PC-9 (cell line): Measurements from ENCODE around the gene PSKH1. TPM values are rescaled to one million over a fixed set of nuclear protein-coding genes. Genes with fewer than 3 reads are reported as not detected.

ENCODE experiments used
- BruUV-seq: library from RNA; stranded (reverse); fragments of 400-500 nt; replicated peaks from 2 replicates; lab custom pipeline; 2021; lab: Mats Ljungman, UMichigan
- CTCF ChIA-PET: fragments of 300-600 bp; sonication (Branson Sonifier 250); formaldehyde crosslinking; loops from one replicate; lab custom pipeline; 2022; ENCODE audit warnings: antibody characterized with exemption; lab: Charles Lee
- POLR2A ChIA-PET: fragments of 300-600 bp; sonication (Branson Sonifier 250); formaldehyde crosslinking; loops from one replicate; lab custom pipeline; 2022; ENCODE audit warnings: antibody characterized with exemption; ENCODE audit not compliant: unreplicated experiment; lab: Charles Lee
- DNase-seq, 2 experiments: peaks; one replicate each; pipeline versions ENCODE4 v3.0.0 to v3.0.0-alpha.2; 2015 to 2022; ENCODE audit warnings: mixed read lengths in 1 of 2
- H2AFZ ChIP-seq: fragments of 200-600 bp; sonication (generic); 2 replicates; pipeline ENCODE4 v1.8.1; 2017; ENCODE audit warnings: antibody characterized with exemption
- H3F3A ChIP-seq: fragments of 200-600 bp; sonication (generic); 2 replicates; pipeline ENCODE4 v1.8.1; 2017; ENCODE audit warnings: antibody characterized with exemption, mild to moderate bottlenecking, low read depth; ENCODE audit not compliant: insufficient read depth
- H3K27ac ChIP-seq: fragments of 200-600 bp; sonication (generic); 2 replicates; pipeline ENCODE4 v1.6.1; 2016; ENCODE audit warnings: mixed run types
- H3K27me3 ChIP-seq: fragments of 200-600 bp; sonication (generic); 2 replicates; pipeline ENCODE4 v1.6.1; 2016; ENCODE audit warnings: low read depth, mixed run types; ENCODE audit not compliant: insufficient read depth
- H3K36me3 ChIP-seq: fragments of 200-600 bp; sonication (generic); 2 replicates; pipeline ENCODE4 v1.6.1; 2016; ENCODE audit warnings: low read depth, mixed run types
- H3K4me1 ChIP-seq: fragments of 200-600 bp; sonication (generic); replicated peaks from 2 replicates; pipeline ENCODE4 v1.6.1; 2016; ENCODE audit warnings: mixed run types; ENCODE audit not compliant: insufficient read depth
- H3K4me2 ChIP-seq: fragments of 200-600 bp; sonication (generic); 2 replicates; pipeline ENCODE4 v1.6.1; 2017; ENCODE audit warnings: mixed run types
- H3K4me3 ChIP-seq: fragments of 200-600 bp; sonication (generic); 2 replicates; pipeline ENCODE4 v1.6.1; 2016; ENCODE audit warnings: mixed run types
- H3K79me2 ChIP-seq: fragments of 200-600 bp; sonication (generic); 2 replicates; pipeline ENCODE4 v1.6.1; 2017; ENCODE audit warnings: low read depth, mixed run types
- H3K9me2 ChIP-seq: fragments of 200-600 bp; sonication (generic); 2 replicates; pipeline ENCODE4 v1.8.1; 2017; ENCODE audit warnings: mild to moderate bottlenecking; ENCODE audit not compliant: insufficient read depth
- H3K9me3 ChIP-seq: fragments of 200-600 bp; sonication (generic); 2 replicates; pipeline ENCODE4 v1.8.1; 2016; ENCODE audit warnings: low read depth; ENCODE audit not compliant: insufficient read depth
- H4K20me1 ChIP-seq: fragments of 200-600 bp; sonication (generic); 2 replicates; pipeline ENCODE4 v1.8.1; 2017; ENCODE audit not compliant: insufficient read depth
- CTCF ChIP-seq: fragments of 200-600 bp; sonication (generic); conservative IDR thresholded peaks from 2 replicates; pipeline ENCODE4 v1.6.1; 2017; ENCODE audit warnings: mixed run types, antibody characterized with exemption, mild to moderate bottlenecking, moderate library complexity
- EZH2 ChIP-seq: fragments of 200-600 bp; sonication (generic); IDR thresholded peaks from 2 replicates; pipeline ENCODE4 v1.8.0; 2017; ENCODE audit warnings: antibody characterized with exemption, low read depth
- intact Hi-C: fragments of 100-400 bp; cut with micrococcal nuclease; formaldehyde crosslinking; loops from one replicate; pipeline ENCODE4 v1.10.0; 2022; ENCODE audit not compliant: unreplicated experiment
- total RNA-seq: library from RNA; stranded (reverse); gene quantifications from 2 replicates; pipeline ENCODE4 v1.2.3, GENCODE V29; 2021

Gene PSKH1
- total RNA-seq, 1 experiment from 2014 or later: 25.8 TPM

GRCh38 chr16:67878232-67878631 lies 14.8 kb upstream of the PSKH1 start:
- Histone ChIP-seq H3K36me3 (peaks cover 13% of the 10 kb centered on the region), H3K27me3 (no peaks in the 10 kb centered on the region), H2AFZ (no peak overlapping the region), H3F3A (no peaks in the 10 kb centered on the region; the same call in 1 of the 2 replicates), H3K9me2 (no peaks in the 10 kb centered on the region), H3K4me3 (no peak overlapping the region), H3K27ac (no peak overlapping the region), H3K9me3 (no peaks in the 10 kb centered on the region), H3K4me1 (peaks cover 11% of the 10 kb centered on the region; the same call in 1 of the 2 replicates), H4K20me1 (peaks cover 9% of the 10 kb centered on the region), H3K4me2 (no peak overlapping the region), H3K79me2 (peaks cover 28% of the 10 kb centered on the region)
- DNase-seq: no peak
- intact Hi-C loops: no loop called here
- BruUV-seq: no TSS peak
- POLR2A ChIA-PET: interaction anchor here (0.6 kb wide), 1 partner anchor 15 kb away, joined by 20 read pairs; the partner anchor contains the start of gene PSKH1
- TF ChIP-seq EZH2: no peak
- TF ChIP-seq CTCF: no peak
- CTCF ChIA-PET: no interaction called here

GRCh38 chr16:67878846-67879245 lies 14.2 kb upstream of the PSKH1 start:
- Histone ChIP-seq H3K9me3 (no peaks in the 10 kb centered on the region), H3K27ac (no peak overlapping the region), H2AFZ (no peak overlapping the region), H3F3A (no peaks in the 10 kb centered on the region; the same call in 1 of the 2 replicates), H3K79me2 (peaks cover 22% of the 10 kb centered on the region), H3K9me2 (no peaks in the 10 kb centered on the region), H3K36me3 (peaks cover 13% of the 10 kb centered on the region), H4K20me1 (peaks cover 9% of the 10 kb centered on the region), H3K4me1 (peaks cover 10% of the 10 kb centered on the region; the same call in 1 of the 2 replicates), H3K4me2 (no peak overlapping the region), H3K27me3 (no peaks in the 10 kb centered on the region), H3K4me3 (no peak overlapping the region)
- no TSS peak for BruUV-seq
- ChIA-PET POLR2A (no interaction called here), CTCF (interaction anchor here (0.7 kb wide), 1 partner anchor 47 kb away, joined by 3 read pairs; no protein-coding TSS in a partner anchor)
- intact Hi-C loops: no loop called here
- no peak for TF ChIP-seq CTCF
- TF ChIP-seq EZH2: no peak
- no peak for DNase-seq

- TF ChIP-seq CTCF (no peak), EZH2 (no peak)
- intact Hi-C loops: no loop called here
- no peak overlapping the region for H3K4me3 ChIP-seq
- no peaks in the 10 kb centered on the region; the same call in 1 of the 2 replicates for H3F3A ChIP-seq
- peaks cover 16% of the 10 kb centered on the region for H3K79me2 ChIP-seq
- no peak overlapping the region for H3K4me2 ChIP-seq
- H3K36me3 ChIP-seq: peaks cover 13% of the 10 kb centered on the region
- no peaks in the 10 kb centered on the region for H3K27me3 ChIP-seq
- ChIA-PET CTCF (no interaction called here), POLR2A (no interaction called here)
- peaks cover 9% of the 10 kb centered on the region for H4K20me1 ChIP-seq
- no peaks in the 10 kb centered on the region for H3K9me3 ChIP-seq
- no peaks in the 10 kb centered on the region for H3K9me2 ChIP-seq
- no peak overlapping the region for H2AFZ ChIP-seq
- H3K4me1 ChIP-seq: peaks cover 4% of the 10 kb centered on the region; the same call in 1 of the 2 replicates
- no TSS peak for BruUV-seq
- no peak overlapping the region for H3K27ac ChIP-seq
- DNase-seq: no peak
Observed at GRCh38 chr16:67879462-67879861, 13.6 kb upstream of the PSKH1 start.
